ENCODE data around the gene ARMH4.

ARMH4 gene

GRCh38 chr14:58152014-58152857 is at the start of gene ARMH4:
Gene ARMH4, minus strand, starts transcription at chr14:58152213. Its CDS starts 12,855 bp downstream, at chr14:58139358.
- DNase-seq: peak; percentile 83

- no peak for DNase-seq
Observed at GRCh38 chr14:58200846-58201245, 48.8 kb upstream of the ARMH4 start.

- no peak for DNase-seq
Observed at GRCh38 chr14:58200480-58200841, 48.4 kb upstream of the ARMH4 start.

- peak; percentile 77 for DNase-seq
Observed at GRCh38 chr14:58199726-58200479, 47.9 kb upstream of the ARMH4 start, which contains the start of gene ACTR10. Gene ACTR10, plus strand, starts transcription at chr14:58200149. Its CDS starts 69 bp downstream, at chr14:58200218.

GRCh38 chr14:58198086-58198485 is 46.1 kb upstream of the ARMH4 start:
- DNase-seq: no peak

- no peak for DNase-seq
Observed at GRCh38 chr14:58196198-58196597, 44.2 kb upstream of the ARMH4 start.

GRCh38 chr14:58193542-58193941 is 41.5 kb upstream of the ARMH4 start:
- no peak for DNase-seq

GRCh38 chr14:58191763-58192601 is 40.0 kb upstream of the ARMH4 start:
- DNase-seq: no peak

- DNase-seq: no peak
Observed at GRCh38 chr14:58189176-58189575, 37.2 kb upstream of the ARMH4 start.

- DNase-seq: no peak
Observed at GRCh38 chr14:58177125-58177524, 25.1 kb upstream of the ARMH4 start.

- peak; percentile 65 for DNase-seq
Observed at GRCh38 chr14:58171090-58171489, 19.1 kb upstream of the ARMH4 start.

GRCh38 chr14:58167891-58168290 is 15.9 kb upstream of the ARMH4 start:
- no peak for DNase-seq

- no peak for DNase-seq
Observed at GRCh38 chr14:58167057-58167456, 15.0 kb upstream of the ARMH4 start.

- DNase-seq: peak; percentile 75
Observed at GRCh38 chr14:58166005-58166983, 14.3 kb upstream of the ARMH4 start.

- DNase-seq: no peak
Observed at GRCh38 chr14:58160561-58160960, 8.5 kb upstream of the ARMH4 start.

- no peak for DNase-seq
Observed at GRCh38 chr14:58151133-58152013, 640 bp downstream of the ARMH4 start.

GRCh38 chr14:58150243-58150805 is 1.7 kb downstream of the ARMH4 start:
- no peak for DNase-seq

GRCh38 chr14:58149196-58149595 is 2.8 kb downstream of the ARMH4 start:
- no peak for DNase-seq

- no peak for DNase-seq
Observed at GRCh38 chr14:58146399-58146798, 5.6 kb downstream of the ARMH4 start.

- DNase-seq: no peak
Observed at GRCh38 chr14:58145936-58146335, 6.1 kb downstream of the ARMH4 start.
